ENCODE results near the gene BOC. TPM values are rescaled to one million over a fixed set of nuclear protein-coding genes. Genes with fewer than 3 reads are reported as not detected.

The BOC gene
- total and polyA plus RNA-seq, 2 experiments from 2014 or later, result 2.1 to 4.1 TPM

DNA sequence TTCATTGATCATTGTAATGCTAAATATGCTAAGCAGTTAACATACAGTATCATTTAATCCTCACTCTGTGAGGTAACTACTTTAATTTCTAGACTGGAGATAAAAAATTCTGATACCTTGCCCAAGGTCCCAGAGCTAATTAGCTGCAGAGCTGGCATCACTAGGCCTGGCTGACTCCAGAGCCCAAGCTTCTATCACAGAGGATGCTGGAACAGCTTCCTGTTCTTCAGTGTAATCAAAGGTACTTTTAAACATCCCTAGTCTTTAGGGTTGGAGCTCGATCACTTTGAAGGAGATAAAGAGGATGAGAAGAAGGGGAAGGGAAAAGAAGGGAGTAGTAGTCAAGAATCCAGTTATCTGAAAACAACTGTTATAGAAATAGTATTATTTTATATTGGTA lies 37.1 kb upstream of the BOC start:
- H3K36me3 Mint-ChIP-seq (ENCODE audit: low read depth), result no peaks in the 10 kb centered on the region
- no peak overlapping the region for H3K4me3 Mint-ChIP-seq
- H3K27ac Mint-ChIP-seq, result no peak overlapping the region
- H3K9me2 ChIP-seq (ENCODE audit: insufficient read depth), result no peaks in the 10 kb centered on the region
- no peaks in the 10 kb centered on the region for H3K27me3 ChIP-seq (ENCODE audit: insufficient read depth)
- no peak for ATAC-seq
- H3K27ac ChIP-seq (ENCODE audit: low read depth), result no peak overlapping the region
- no peaks in the 10 kb centered on the region for H3K9me3 Mint-ChIP-seq
- DNase-seq (ENCODE audit: low spot score), result no peak
- TF ChIP-seq EZH2phosphoT487 (IDR thresholded peaks at IDR 0.05; ENCODE audit: unreplicated experiment) (no peak), EZH2 (IDR thresholded peaks at IDR 0.05; ENCODE audit: low read depth, unreplicated experiment) (no peak), ZNF331 (CRISPR knock-in tag; IDR thresholded peaks at IDR 0.05; ENCODE audit: low read depth) (no peak), ZNF114 (CRISPR knock-in tag; IDR thresholded peaks at IDR 0.05) (no peak)
- TF ChIP-seq, protein P1, sequence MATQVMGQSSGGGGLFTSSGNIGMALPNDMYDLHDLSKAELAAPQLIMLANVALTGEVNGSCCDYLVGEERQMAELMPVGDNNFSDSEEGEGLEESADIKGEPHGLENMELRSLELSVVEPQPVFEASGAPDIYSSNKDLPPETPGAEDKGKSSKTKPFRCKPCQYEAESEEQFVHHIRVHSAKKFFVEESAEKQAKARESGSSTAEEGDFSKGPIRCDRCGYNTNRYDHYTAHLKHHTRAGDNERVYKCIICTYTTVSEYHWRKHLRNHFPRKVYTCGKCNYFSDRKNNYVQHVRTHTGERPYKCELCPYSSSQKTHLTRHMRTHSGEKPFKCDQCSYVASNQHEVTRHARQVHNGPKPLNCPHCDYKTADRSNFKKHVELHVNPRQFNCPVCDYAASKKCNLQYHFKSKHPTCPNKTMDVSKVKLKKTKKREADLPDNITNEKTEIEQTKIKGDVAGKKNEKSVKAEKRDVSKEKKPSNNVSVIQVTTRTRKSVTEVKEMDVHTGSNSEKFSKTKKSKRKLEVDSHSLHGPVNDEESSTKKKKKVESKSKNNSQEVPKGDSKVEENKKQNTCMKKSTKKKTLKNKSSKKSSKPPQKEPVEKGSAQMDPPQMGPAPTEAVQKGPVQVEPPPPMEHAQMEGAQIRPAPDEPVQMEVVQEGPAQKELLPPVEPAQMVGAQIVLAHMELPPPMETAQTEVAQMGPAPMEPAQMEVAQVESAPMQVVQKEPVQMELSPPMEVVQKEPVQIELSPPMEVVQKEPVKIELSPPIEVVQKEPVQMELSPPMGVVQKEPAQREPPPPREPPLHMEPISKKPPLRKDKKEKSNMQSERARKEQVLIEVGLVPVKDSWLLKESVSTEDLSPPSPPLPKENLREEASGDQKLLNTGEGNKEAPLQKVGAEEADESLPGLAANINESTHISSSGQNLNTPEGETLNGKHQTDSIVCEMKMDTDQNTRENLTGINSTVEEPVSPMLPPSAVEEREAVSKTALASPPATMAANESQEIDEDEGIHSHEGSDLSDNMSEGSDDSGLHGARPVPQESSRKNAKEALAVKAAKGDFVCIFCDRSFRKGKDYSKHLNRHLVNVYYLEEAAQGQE (IDR thresholded peaks at IDR 0.05; ENCODE audit: unreplicated experiment), result no peak
- TF ChIP-seq, protein P2, sequence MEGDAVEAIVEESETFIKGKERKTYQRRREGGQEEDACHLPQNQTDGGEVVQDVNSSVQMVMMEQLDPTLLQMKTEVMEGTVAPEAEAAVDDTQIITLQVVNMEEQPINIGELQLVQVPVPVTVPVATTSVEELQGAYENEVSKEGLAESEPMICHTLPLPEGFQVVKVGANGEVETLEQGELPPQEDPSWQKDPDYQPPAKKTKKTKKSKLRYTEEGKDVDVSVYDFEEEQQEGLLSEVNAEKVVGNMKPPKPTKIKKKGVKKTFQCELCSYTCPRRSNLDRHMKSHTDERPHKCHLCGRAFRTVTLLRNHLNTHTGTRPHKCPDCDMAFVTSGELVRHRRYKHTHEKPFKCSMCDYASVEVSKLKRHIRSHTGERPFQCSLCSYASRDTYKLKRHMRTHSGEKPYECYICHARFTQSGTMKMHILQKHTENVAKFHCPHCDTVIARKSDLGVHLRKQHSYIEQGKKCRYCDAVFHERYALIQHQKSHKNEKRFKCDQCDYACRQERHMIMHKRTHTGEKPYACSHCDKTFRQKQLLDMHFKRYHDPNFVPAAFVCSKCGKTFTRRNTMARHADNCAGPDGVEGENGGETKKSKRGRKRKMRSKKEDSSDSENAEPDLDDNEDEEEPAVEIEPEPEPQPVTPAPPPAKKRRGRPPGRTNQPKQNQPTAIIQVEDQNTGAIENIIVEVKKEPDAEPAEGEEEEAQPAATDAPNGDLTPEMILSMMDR (conservative IDR thresholded peaks at IDR 0.05; ENCODE audit: low read depth in 2 of 2), result no peak
- peak overlapping the region; percentile 87; the same call in 1 of the 2 replicates for H2AFZ ChIP-seq
- H3K4me1 Mint-ChIP-seq, result peaks cover 8% of the 10 kb centered on the region; the same call in 2 of the 3 replicates
- H3F3A ChIP-seq (replicated peaks; ENCODE audit: low read depth), result no peaks in the 10 kb centered on the region
- peaks cover 18% of the 10 kb centered on the region; the same call in 1 of the 2 replicates for H3K4me1 ChIP-seq (ENCODE audit: insufficient read depth)
- H3K36me3 ChIP-seq (ENCODE audit: insufficient read depth), result no peaks in the 10 kb centered on the region
- no peaks in the 10 kb centered on the region for H3K79me2 ChIP-seq (replicated peaks; ENCODE audit: insufficient read depth)
- no peak overlapping the region for H3K4me2 ChIP-seq
- no peak overlapping the region for H3K4me3 ChIP-seq
- no peaks in the 10 kb centered on the region for H3K27me3 Mint-ChIP-seq (ENCODE audit: insufficient read depth, low read depth, poor library complexity)
- H4K20me1 ChIP-seq (replicated peaks; ENCODE audit: insufficient read depth), result no peaks in the 10 kb centered on the region

DNA sequence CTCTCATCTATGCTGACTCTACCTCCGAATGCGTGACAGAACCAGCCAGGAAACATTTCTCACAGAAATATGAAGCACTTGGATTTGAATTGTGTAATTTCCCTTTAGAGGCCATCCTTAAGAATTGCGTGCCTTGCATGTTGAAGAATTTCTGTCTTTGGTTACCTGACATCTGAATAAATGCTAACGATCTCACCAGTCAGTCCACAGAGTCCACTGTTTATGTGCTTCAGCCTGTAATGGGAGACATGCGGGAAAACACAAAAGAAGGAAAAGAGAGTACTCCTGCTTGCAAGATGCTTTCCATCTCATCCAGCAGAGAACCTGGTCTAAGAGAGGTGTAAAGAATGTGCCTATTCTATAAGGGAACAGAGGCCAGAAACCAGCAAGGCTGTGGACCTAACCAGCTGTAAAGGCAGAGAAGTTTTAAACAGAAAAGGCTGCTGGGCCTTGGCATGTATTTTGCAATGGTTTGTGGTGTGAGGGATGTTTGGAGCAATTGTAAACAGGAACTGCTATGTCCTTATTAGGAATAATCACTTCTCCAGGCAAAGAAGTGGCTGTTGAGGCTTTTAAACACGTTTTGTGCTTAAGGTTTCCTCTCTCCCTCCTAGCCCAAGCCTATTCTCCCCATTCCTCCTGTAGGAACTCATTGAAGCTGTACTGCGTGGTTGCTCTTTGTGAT lies 36.4 kb upstream of the BOC start:
- 0 out of 2 replicates have a peak overlapping the region, but pooled peaks have one; percentile 2 for H3K27ac Mint-ChIP-seq
- Histone ChIP-seq H3K9me2 (ENCODE audit: insufficient read depth) (peaks cover under 1% of the 10 kb centered on the region; the same call in 1 of the 2 replicates), H3K79me2 (replicated peaks; ENCODE audit: insufficient read depth) (no peaks in the 10 kb centered on the region), H3K27ac (ENCODE audit: low read depth) (no peak overlapping the region), H3K4me2 (peak overlapping the region; percentile 46; the same call in 1 of the 2 replicates), H2AFZ (peak overlapping the region; percentile 87; the same call in 1 of the 2 replicates), H3K4me3 (no peak overlapping the region), H3K4me1 (ENCODE audit: insufficient read depth) (peaks cover 18% of the 10 kb centered on the region; the same call in 1 of the 2 replicates), H3K36me3 (ENCODE audit: insufficient read depth) (no peaks in the 10 kb centered on the region), H4K20me1 (replicated peaks; ENCODE audit: insufficient read depth) (no peaks in the 10 kb centered on the region), H3K27me3 (ENCODE audit: insufficient read depth) (no peaks in the 10 kb centered on the region), H3F3A (replicated peaks; ENCODE audit: low read depth) (no peaks in the 10 kb centered on the region)
- no peaks in the 10 kb centered on the region for H3K27me3 Mint-ChIP-seq (ENCODE audit: insufficient read depth, low read depth, poor library complexity)
- peak; percentile 40 for ATAC-seq
- peaks cover 8% of the 10 kb centered on the region; the same call in 2 of the 3 replicates for H3K4me1 Mint-ChIP-seq
- H3K4me3 Mint-ChIP-seq, result no peak overlapping the region
- no peaks in the 10 kb centered on the region for H3K9me3 Mint-ChIP-seq
- DNase-seq (ENCODE audit: low spot score), result no peak
- H3K36me3 Mint-ChIP-seq (ENCODE audit: low read depth), result no peaks in the 10 kb centered on the region
- TF ChIP-seq POLR2AphosphoS5 (IDR thresholded peaks at IDR 0.05; ENCODE audit: low read depth) (no peak), STAT1 (IDR thresholded peaks at IDR 0.05; ENCODE audit: unreplicated experiment) (no peak), NANOG (IDR thresholded peaks at IDR 0.05; ENCODE audit: borderline replicate concordance) (no peak), EZH2 (IDR thresholded peaks at IDR 0.05; ENCODE audit: low read depth, unreplicated experiment) (no peak), ZNF331 (CRISPR knock-in tag; IDR thresholded peaks at IDR 0.05; ENCODE audit: low read depth) (no peak)
- TF ChIP-seq, protein P1 (IDR thresholded peaks at IDR 0.05; ENCODE audit: unreplicated experiment), result no peak
- TF ChIP-seq, protein P3, sequence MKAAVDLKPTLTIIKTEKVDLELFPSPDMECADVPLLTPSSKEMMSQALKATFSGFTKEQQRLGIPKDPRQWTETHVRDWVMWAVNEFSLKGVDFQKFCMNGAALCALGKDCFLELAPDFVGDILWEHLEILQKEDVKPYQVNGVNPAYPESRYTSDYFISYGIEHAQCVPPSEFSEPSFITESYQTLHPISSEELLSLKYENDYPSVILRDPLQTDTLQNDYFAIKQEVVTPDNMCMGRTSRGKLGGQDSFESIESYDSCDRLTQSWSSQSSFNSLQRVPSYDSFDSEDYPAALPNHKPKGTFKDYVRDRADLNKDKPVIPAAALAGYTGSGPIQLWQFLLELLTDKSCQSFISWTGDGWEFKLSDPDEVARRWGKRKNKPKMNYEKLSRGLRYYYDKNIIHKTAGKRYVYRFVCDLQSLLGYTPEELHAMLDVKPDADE (IDR thresholded peaks at IDR 0.05), result no peak
- TF ChIP-seq, protein P2 (conservative IDR thresholded peaks at IDR 0.05; ENCODE audit: low read depth in 2 of 2), result no peak
